H1 (cell line): ENCODE measurements around the gene AGXT2. TPM values are rescaled to one million over a fixed set of nuclear protein-coding genes. Genes with fewer than 3 reads are reported as not detected.

Source experiments
- CTCF ChIA-PET: fragments of 300-600 bp; sonication (Branson Sonifier 250); formaldehyde crosslinking; loops from one replicate; lab custom pipeline; 2021; ENCODE audit not compliant: partially characterized antibody; lab: Charles Lee
- POLR2A ChIA-PET: fragments of 300-600 bp; sonication (Branson Sonifier 250); formaldehyde crosslinking; loops from one replicate; lab custom pipeline; 2021; ENCODE audit warnings: inconsistent platforms; ENCODE audit not compliant: partially characterized antibody; lab: Charles Lee
- DNase-seq, 2 experiments: peaks; one replicate each; pipeline versions ENCODE4 v3.0.0 to v3.0.0-alpha.2; 2010 to 2022; ENCODE audit warnings: low spot score in 2 of 2, low read depth in 1 of 2, mixed read lengths in 1 of 2
- FAIRE-seq: peaks from 2 replicates; lab custom pipeline; 2011; peaks lifted over from hg19 to GRCh38; lab: Jason Lieb, UNC
- H2AFZ ChIP-seq: 2 replicates; pipeline ENCODE4 v1.8.1; 2012; ENCODE audit warnings: low read length, inconsistent platforms
- H2AK5ac ChIP-seq: 2 replicates; pipeline ENCODE4 v1.6.1; 2013; ENCODE audit warnings: low read depth, low read length
- H2BK120ac ChIP-seq: replicated peaks from 2 replicates; pipeline ENCODE3; 2013; ENCODE audit warnings: low read depth, low read length, inconsistent platforms
- H2BK12ac ChIP-seq: 2 replicates; pipeline ENCODE4 v1.6.1; 2013; ENCODE audit warnings: low read depth, low read length
- H2BK15ac ChIP-seq: 2 replicates; pipeline ENCODE4 v1.6.1; 2013; ENCODE audit warnings: low read length
- H2BK20ac ChIP-seq: 2 replicates; pipeline ENCODE4 v1.6.1; 2013; ENCODE audit warnings: low read length
- H2BK5ac ChIP-seq: 2 replicates; pipeline ENCODE4 v1.6.1; 2013; ENCODE audit warnings: low read depth, low read length
- H3K14ac ChIP-seq: 2 replicates; pipeline ENCODE4 v1.6.1; 2013; ENCODE audit warnings: inconsistent platforms; ENCODE audit not compliant: insufficient read length
- H3K18ac ChIP-seq: 2 replicates; pipeline ENCODE4 v1.6.1; 2013; ENCODE audit warnings: low read length; ENCODE audit errors: extremely low read depth
- H3K23ac ChIP-seq: 2 replicates; pipeline ENCODE4 v1.6.1; 2013; ENCODE audit warnings: inconsistent platforms; ENCODE audit not compliant: insufficient read length
- H3K23me2 ChIP-seq: 2 replicates; pipeline ENCODE4 v1.6.1; 2013; ENCODE audit warnings: low read depth, low read length
- H3K27ac ChIP-seq: 2 replicates; pipeline ENCODE4 v1.6.1; 2011; ENCODE audit warnings: low read depth, low read length, inconsistent platforms
- H3K27me3 ChIP-seq, 4 experiments: replicated peaks in 1 of 4; 1 replicate in 1 of 4; 2 replicates in 3 of 4; pipeline versions ENCODE4 v1.6.1 to v1.8.1; 2011 to 2013; ENCODE audit warnings: low read length in 3 of 4, mild to moderate bottlenecking in 3 of 4, inconsistent platforms in 2 of 4, mixed read lengths in 2 of 4, moderate library complexity in 1 of 4; ENCODE audit not compliant: control insufficient read depth in 3 of 4, insufficient read depth in 3 of 4; ENCODE audit errors: extremely low read depth in 1 of 4
- H3K36me3 ChIP-seq, 4 experiments: 2 replicates each; pipeline versions ENCODE4 v1.6.1 to v1.8.1; 2011 to 2013; ENCODE audit warnings: mild to moderate bottlenecking in 4 of 4, low read length in 3 of 4, moderate library complexity in 2 of 4, control low read depth in 1 of 4, inconsistent platforms in 1 of 4; ENCODE audit not compliant: insufficient read depth in 4 of 4, control insufficient read depth in 2 of 4
- H3K4ac ChIP-seq: replicated peaks from 2 replicates; pipeline ENCODE3; 2013; ENCODE audit warnings: low read length, low read depth, mixed read lengths, inconsistent platforms; ENCODE audit not compliant: insufficient read length
- H3K4me1 ChIP-seq, 4 experiments: replicated peaks in 1 of 4; 1 replicate in 1 of 4; 2 replicates in 3 of 4; pipeline versions ENCODE4 v1.6.1 to v1.8.1; 2011 to 2013; ENCODE audit warnings: low read length in 3 of 4, inconsistent platforms in 2 of 4, mixed read lengths in 1 of 4; ENCODE audit not compliant: insufficient read depth in 4 of 4, control insufficient read depth in 3 of 4
- H3K4me2 ChIP-seq, 2 experiments: 2 replicates each; pipeline versions ENCODE4 v1.6.1 to v1.8.1; 2011 to 2013; ENCODE audit warnings: low read depth in 2 of 2, low read length in 2 of 2, control low read depth in 1 of 2, inconsistent platforms in 1 of 2, mild to moderate bottlenecking in 1 of 2; ENCODE audit not compliant: insufficient read depth in 1 of 2
- H3K4me3 ChIP-seq, 4 experiments: fragments of 200-600, 300-600 bp in 1 of 4; sonication (generic), shearing (Covaris generic), sonication (Bioruptor Twin) in 1 of 4; 2 replicates each; pipeline versions ENCODE4 v1.5.1 to v1.8.1; 2011 to 2016; ENCODE audit warnings: low read length in 4 of 4, low read depth in 3 of 4, control low read depth in 2 of 4, inconsistent platforms in 2 of 4, mild to moderate bottlenecking in 2 of 4, mixed read lengths in 1 of 4, moderate library complexity in 1 of 4; ENCODE audit not compliant: insufficient read depth in 2 of 4; ENCODE audit errors: extremely low read depth in 1 of 4
- H3K56ac ChIP-seq: replicated peaks from 2 replicates; pipeline ENCODE3; 2013; ENCODE audit warnings: low read depth, mild to moderate bottlenecking, mixed read lengths, low read length, inconsistent platforms; ENCODE audit not compliant: insufficient read length
- H3K79me1 ChIP-seq: 2 replicates; pipeline ENCODE4 v1.6.1; 2013; ENCODE audit warnings: low read depth, low read length, control low read depth
- H3K79me2 ChIP-seq, 2 experiments: 2 replicates each; pipeline versions ENCODE4 v1.6.1 to v1.8.1; 2012 to 2013; ENCODE audit warnings: low read length in 2 of 2, mild to moderate bottlenecking in 2 of 2, inconsistent platforms in 1 of 2; ENCODE audit not compliant: insufficient read depth in 2 of 2, control insufficient read depth in 1 of 2
- H3K9ac ChIP-seq, 4 experiments: replicated peaks in 1 of 4; 1 replicate in 1 of 4; 2 replicates in 3 of 4; pipeline versions ENCODE4 v1.6.1 to v1.8.1; 2011 to 2013; ENCODE audit warnings: low read depth in 3 of 4, low read length in 3 of 4, control low read depth in 2 of 4, mild to moderate bottlenecking in 2 of 4, moderate library complexity in 2 of 4, inconsistent platforms in 1 of 4; ENCODE audit errors: extremely low read depth in 1 of 4
- H3K9me3 ChIP-seq, 2 experiments: 2 replicates each; pipeline versions ENCODE4 v1.6.1 to v1.8.1; 2012 to 2013; ENCODE audit warnings: mild to moderate bottlenecking in 2 of 2, moderate library complexity in 2 of 2, control low read depth in 1 of 2, inconsistent platforms in 1 of 2, low read depth in 1 of 2, low read length in 1 of 2, mixed read lengths in 1 of 2; ENCODE audit not compliant: insufficient read depth in 2 of 2
- H4K20me1 ChIP-seq, 2 experiments: replicated peaks in 1 of 2; 2 replicates each; pipeline versions ENCODE3 to v1.8.1; 2011 to 2013; ENCODE audit warnings: inconsistent platforms in 2 of 2, low read length in 2 of 2, mild to moderate bottlenecking in 1 of 2; ENCODE audit not compliant: insufficient read depth in 2 of 2, control insufficient read depth in 1 of 2
- H4K5ac ChIP-seq: 2 replicates; pipeline ENCODE4 v1.6.1; 2013; ENCODE audit warnings: low read length, low read depth, mixed read lengths, inconsistent platforms; ENCODE audit not compliant: insufficient read length
- H4K8ac ChIP-seq: 2 replicates; pipeline ENCODE4 v1.8.0; 2013; ENCODE audit warnings: mild to moderate bottlenecking, moderate library complexity, low read length, inconsistent platforms; ENCODE audit not compliant: insufficient read depth; ENCODE audit errors: extremely low read depth
- H4K91ac ChIP-seq: replicated peaks from 2 replicates; pipeline ENCODE3; 2013; ENCODE audit warnings: low read length, mixed read lengths, inconsistent platforms; ENCODE audit not compliant: insufficient read length
- BRCA1 ChIP-seq: IDR thresholded peaks from 2 replicates; pipeline ENCODE4 v1.6.1; 2012; ENCODE audit warnings: low read depth, low read length, improper control_type of control experiment
- CTCF ChIP-seq, 3 experiments: IDR thresholded peaks; 1 replicate in 2 of 3; 2 replicates in 1 of 3; pipeline versions ENCODE4 v1.5.1 to v1.6.1; 2011; ENCODE audit warnings: low read length in 3 of 3, mild to moderate bottlenecking in 3 of 3, inconsistent platforms in 2 of 3, low read depth in 1 of 3, moderate library complexity in 1 of 3; ENCODE audit not compliant: insufficient read depth in 1 of 3; ENCODE audit errors: control extremely low read depth in 1 of 3
- EP300 ChIP-seq, 2 experiments: IDR thresholded peaks; 1 replicate in 1 of 2; 2 replicates in 1 of 2; pipeline ENCODE4 v1.6.1; 2011 to 2012; ENCODE audit warnings: low read depth in 2 of 2, low read length in 2 of 2, mild to moderate bottlenecking in 2 of 2, borderline replicate concordance in 1 of 2, inconsistent platforms in 1 of 2, moderate library complexity in 1 of 2
- EZH2 ChIP-seq: fragments of 200-600 bp; sonication (generic); IDR thresholded peaks from 2 replicates; pipeline ENCODE4 v1.7.1; 2012; ENCODE audit warnings: low read depth, mild to moderate bottlenecking, moderate library complexity, low read length, inconsistent platforms; ENCODE audit not compliant: severe bottlenecking
- HDAC6 ChIP-seq: IDR thresholded peaks from one replicate; pipeline ENCODE4 v1.7.1; 2012; ENCODE audit warnings: low read depth, mild to moderate bottlenecking, inconsistent platforms, low read length, moderate library complexity
- JUND ChIP-seq: IDR thresholded peaks from 2 replicates; pipeline ENCODE4 v1.6.1; 2011; ENCODE audit warnings: mild to moderate bottlenecking, improper control_type of control experiment, low read length
- RNF2 ChIP-seq: fragments of 200-900, 300-1000 bp; sonication (generic); IDR thresholded peaks from 2 replicates; pipeline ENCODE4 v1.7.1; 2016; ENCODE audit warnings: borderline replicate concordance, low read depth, mild to moderate bottlenecking, antibody characterized with exemption, low read length; ENCODE audit not compliant: poor library complexity, severe bottlenecking; ENCODE audit errors: missing control alignments
- TEAD4 ChIP-seq: IDR thresholded peaks from 2 replicates; pipeline ENCODE4 v1.6.1; 2012; ENCODE audit warnings: low read depth, low read length, inconsistent platforms, mixed read lengths
- YY1 ChIP-seq: IDR thresholded peaks from 2 replicates; pipeline ENCODE4 v1.6.1; 2011; ENCODE audit warnings: low read depth, mild to moderate bottlenecking, low read length
- polyA plus RNA-seq, 7 experiments: library from polyadenylated mRNA; depleted of rRNA in 3 of 7; stranded (reverse) in 5 of 7; unstranded in 2 of 7; fragments of >200 nt in 5 of 7; fragments of 200-250 nt in 2 of 7; gene quantifications; 1 replicate in 5 of 7; 2 replicates in 1 of 7; 4 replicates in 1 of 7; pipeline versions ENCODE4 v1.2.1 to v1.2.3, GENCODE V29; 2011 to 2013; ENCODE audit warnings: missing spikeins in 2 of 7, mixed read lengths in 2 of 7
- total RNA-seq: library from RNA; stranded (reverse); fragmentation: NEBNext Ultra II Directional; extraction: Animal tissue kit (Norgen Biotek cat#: 25700); gene quantifications from 2 replicates; pipeline ENCODE4 v1.2.1, GENCODE V29; 2021

AGXT2 gene
- total and polyA plus RNA-seq, 2 of the 8 experiments (the other 6 are each of a cell fraction or from before 2014, with no cell fraction given) = not detected

- ChIA-PET POLR2A (no interaction called here), CTCF (no interaction called here)
- Histone ChIP-seq H3K36me3 (no peaks in the 10 kb centered on the region), H3K9me3 (no peaks in the 10 kb centered on the region), H3K79me1 (no peaks in the 10 kb centered on the region), H3K4ac (no peak overlapping the region), H4K8ac (no peak overlapping the region), H3K4me3 (no peak overlapping the region), H3K56ac (no peak overlapping the region), H2BK12ac (no peak overlapping the region), H2AFZ (no peak overlapping the region), H3K14ac (no peak overlapping the region), H3K79me2 (no peaks in the 10 kb centered on the region), H2BK120ac (no peak overlapping the region), H3K27me3 (no peaks in the 10 kb centered on the region), H3K9ac (no peak overlapping the region), H4K91ac (no peak overlapping the region), H2BK20ac (no peak overlapping the region), H3K4me2 (no peak overlapping the region), H3K27ac (no peak overlapping the region), H3K18ac (no peak overlapping the region), H4K5ac (no peak overlapping the region), H2BK5ac (no peak overlapping the region), H4K20me1 (no peaks in the 10 kb centered on the region), H3K23ac (no peak overlapping the region), H2BK15ac (no peak overlapping the region), H3K23me2 (no peaks in the 10 kb centered on the region), H2AK5ac (no peak overlapping the region), H3K4me1 (peaks cover 0 to 3% (median 0%) of the 10 kb centered on the region in 4 experiments; a peak in 1 of 7 replicates)
- DNase-seq (no peak), FAIRE-seq (no peak)
- no peak for TF ChIP-seq CTCF (IDR thresholded peaks at IDR 0.05; ENCODE audit: control extremely low read depth in 1 of 3, insufficient read depth in 1 of 3, low read depth in 1 of 3, low read length in 3 of 3)
- TF ChIP-seq HDAC6 = no peak
- TF ChIP-seq TEAD4 = no peak
- no peak for TF ChIP-seq BRCA1
- TF ChIP-seq YY1 = no peak
- TF ChIP-seq EP300 (IDR thresholded peaks at IDR 0.05; ENCODE audit: borderline replicate concordance in 1 of 2, low read depth in 2 of 2, low read length in 2 of 2) = no peak
- TF ChIP-seq EZH2 = no peak
- TF ChIP-seq RNF2 = no peak
- no peak for TF ChIP-seq JUND
Observed at GRCh38 chr5:35059251-35059650, 11.5 kb upstream of the AGXT2 start.
